GM13976 (cell line): ENCODE measurements around the gene DHX29.
A peak's percentile ranks its signal among the peaks of the same experiment; 100 is the strongest.

Experiments
- DNase-seq: peaks from one replicate; pipeline ENCODE4 v3.0.0; 2012; ENCODE audit warnings: low spot score
- CTCF ChIP-seq: IDR thresholded peaks from 2 replicates; pipeline ENCODE4 v1.5.1; 2012; ENCODE audit warnings: borderline replicate concordance, mild to moderate bottlenecking; ENCODE audit not compliant: insufficient read depth; ENCODE audit errors: extremely low read depth, missing control alignments, control extremely low read depth
- in situ Hi-C: fragments of 300-500 bp; cut with MboI; formaldehyde crosslinking; loops from one replicate; pipeline ENCODE4 v1.12.0; 2022; ENCODE audit warnings: low sequenced_read_pairs, mixed read lengths, inconsistent platforms; ENCODE audit not compliant: unreplicated experiment

Gene DHX29

GRCh38 chr5:55331321-55331720 lies 23.8 kb upstream of the DHX29 start:
- in situ Hi-C loops = loop anchor here (25.0 kb wide), 1 partner anchor 356 kb away; no protein-coding TSS in a partner anchor
- no peak for DNase-seq
- no peak for TF ChIP-seq CTCF

GRCh38 chr5:55327281-55327680 lies 19.8 kb upstream of the DHX29 start:
- TF ChIP-seq CTCF = no peak
- in situ Hi-C loops = loop anchor here (25.0 kb wide), 1 partner anchor 360 kb away; no protein-coding TSS in a partner anchor

GRCh38 chr5:55325621-55326020 lies 18.1 kb upstream of the DHX29 start:
- no peak for DNase-seq
- TF ChIP-seq CTCF = no peak
- in situ Hi-C loops = loop anchor here (25.0 kb wide), 1 partner anchor 362 kb away; no protein-coding TSS in a partner anchor

More at GRCh38 chr5:55327281-55327680, 19.8 kb upstream of the DHX29 start:
- DNase-seq = no peak

- DNase-seq = peak; percentile 32
- TF ChIP-seq CTCF = peak; percentile 45
- in situ Hi-C loops = loop anchor here (25.0 kb wide), 1 partner anchor 362 kb away; no protein-coding TSS in a partner anchor
Observed at GRCh38 chr5:55324815-55325418, 17.4 kb upstream of the DHX29 start.

GRCh38 chr5:55324006-55324405 lies 16.5 kb upstream of the DHX29 start:
- no peak for DNase-seq
- in situ Hi-C loops = no loop called here
- TF ChIP-seq CTCF = no peak

- DNase-seq = no peak
- in situ Hi-C loops = no loop called here
- no peak for TF ChIP-seq CTCF
Observed at GRCh38 chr5:55320571-55320970, 13.1 kb upstream of the DHX29 start.
